Natural killer cell (primary cell): ENCODE results near the gene SMCHD1. TPM values are rescaled to one million over a fixed set of nuclear protein-coding genes. Genes with fewer than 3 reads are reported as not detected.
A peak's percentile ranks its signal among the peaks of the same experiment; 100 is the strongest.
"Not testable (repeated sequence)": the region's sequence is repeated elsewhere in the genome, so short reads cannot be mapped to it uniquely, and the experiment has no call there.

ENCODE experiments used
- ATAC-seq, 3 donors: fragments of 150-1000 bp in 2 of 3; fragments of 200-7000 bp in 1 of 3; cut with Tn5 transposase; 1 replicate in 1 of 3; 2 replicates in 2 of 3; pipeline ENCODE4 v1.10.0; 2021; ENCODE audit warnings: mild to moderate bottlenecking in 2 of 3, moderate library complexity in 2 of 3
- DNase-seq, 2 donors: peaks; one replicate each; pipeline versions ENCODE4 v3.0.0 to v3.0.0-alpha.2; 2013 to 2021; ENCODE audit warnings: mixed read lengths in 1 of 2
- H3K27ac ChIP-seq: one replicate; pipeline ENCODE4 v1.5.1; 2013; ENCODE audit warnings: mild to moderate bottlenecking, low read length
- H3K27me3 ChIP-seq: one replicate; pipeline ENCODE4 v1.6.1; 2013; ENCODE audit warnings: low read length; ENCODE audit not compliant: control insufficient read depth, insufficient read depth
- H3K36me3 ChIP-seq: one replicate; pipeline ENCODE4 v1.6.1; 2013; ENCODE audit warnings: low read length; ENCODE audit not compliant: control insufficient read depth, insufficient read depth
- H3K4me1 ChIP-seq: one replicate; pipeline ENCODE4 v1.6.1; 2013; ENCODE audit warnings: low read length; ENCODE audit not compliant: control insufficient read depth, insufficient read depth
- H3K4me3 ChIP-seq: one replicate; pipeline ENCODE4 v1.5.1; 2013; ENCODE audit warnings: low read length
- H3K9me3 ChIP-seq: one replicate; pipeline ENCODE4 v1.6.1; 2013; ENCODE audit warnings: low read length; ENCODE audit not compliant: control insufficient read depth, insufficient read depth
- H3K27ac Mint-ChIP-seq, 2 donors: one replicate each; pipeline ENCODE4 v1.8.0; 2022; ENCODE audit warnings: mild to moderate bottlenecking in 2 of 2, mixed read lengths in 2 of 2, moderate library complexity in 1 of 2
- H3K27me3 Mint-ChIP-seq, 2 donors: one replicate each; pipeline ENCODE4 v1.8.0; 2022; ENCODE audit warnings: low read depth in 2 of 2, mixed read lengths in 2 of 2
- H3K36me3 Mint-ChIP-seq: one replicate; pipeline ENCODE4 v1.8.0; 2022; ENCODE audit warnings: mixed read lengths
- H3K4me1 Mint-ChIP-seq, 2 donors: one replicate each; pipeline ENCODE4 v1.8.0; 2022; ENCODE audit warnings: mixed read lengths in 2 of 2
- H3K4me3 Mint-ChIP-seq: one replicate; pipeline ENCODE4 v1.8.0; 2022; ENCODE audit warnings: mild to moderate bottlenecking, moderate library complexity, mixed read lengths
- H3K9me3 Mint-ChIP-seq, 2 donors: one replicate each; pipeline ENCODE4 v1.8.0; 2022; ENCODE audit warnings: mixed read lengths in 2 of 2
- CTCF ChIP-seq: fragments of 200-600 bp; IDR thresholded peaks from one replicate; pipeline ENCODE4 v1.8.0; 2022; ENCODE audit warnings: antibody characterized with exemption
- WGBS: methylation state at CpG from one replicate; pipeline ENCODE4 v1.1.7; 2013; ENCODE audit warnings: missing lambda C conversion rate; ENCODE audit not compliant: insufficient coverage; 5-methylcytosine and 5-hydroxymethylcytosine counted together
- intact Hi-C: fragments of 100-400 bp; cut with micrococcal nuclease; formaldehyde crosslinking; loops from one replicate; pipeline ENCODE4 v1.14.2; 2022
- total RNA-seq, 4 donors: library from RNA; stranded (reverse); fragments of 120-200 nt in 1 of 4; gene quantifications; one replicate each; pipeline versions ENCODE4 v1.2.3 to v1.2.4, GENCODE V29; 2013 to 2022

SMCHD1 gene
- total RNA-seq, 3 donors from 2014 or later (not counting 1 experiment from before 2014, with no cell fraction given), result 200 to 240 (median 203) TPM

- no peak for TF ChIP-seq CTCF
- H3K27ac Mint-ChIP-seq, result peak overlapping the region; percentile 64 to 83
- H3K4me3 Mint-ChIP-seq, result peak overlapping the region; percentile 61
- Histone ChIP-seq H3K27me3 (no peaks in the 10 kb centered on the region), H3K9me3 (no peaks in the 10 kb centered on the region), H3K36me3 (peaks cover 13% of the 10 kb centered on the region), H3K4me1 (peaks cover 18% of the 10 kb centered on the region), H3K27ac (no peak overlapping the region), H3K4me3 (no peak overlapping the region)
- DNase-seq (no peak), ATAC-seq (peak; percentile 26 to 53 (median 46))
- H3K4me1 Mint-ChIP-seq, result peaks cover 65 to 71% of the 10 kb centered on the region in 2 donors
- peaks cover 9% of the 10 kb centered on the region for H3K36me3 Mint-ChIP-seq
- peaks cover 0 to 2% of the 10 kb centered on the region in 2 donors for H3K9me3 Mint-ChIP-seq
- WGBS, result 54% methylated on average over 4 of the region's 5 CpGs
- H3K27me3 Mint-ChIP-seq, result no peaks in the 10 kb centered on the region
- intact Hi-C loops, result no loop called here
These were observed 7.5 kb downstream of the SMCHD1 start for GRCh38 chr18:2662990-2663389.

GRCh38 chr18:2672410-2672809 lies 16.9 kb downstream of the SMCHD1 start:
- Mint-ChIP-seq H3K9me3 (no peaks in the 10 kb centered on the region), H3K27me3 (no peaks in the 10 kb centered on the region), H3K27ac (peak overlapping the region in 1 of 2 donors; percentile 62), H3K4me1 (peaks cover 36 to 55% of the 10 kb centered on the region in 2 donors), H3K4me3 (no peak overlapping the region), H3K36me3 (peaks cover 39% of the 10 kb centered on the region)
- H3K4me3 ChIP-seq, result no peak overlapping the region
- H3K36me3 ChIP-seq, result peaks cover 90% of the 10 kb centered on the region
- ATAC-seq (no peak), DNase-seq (no peak)
- no peaks in the 10 kb centered on the region for H3K27me3 ChIP-seq
- intact Hi-C loops, result no loop called here
- WGBS, result 79% methylated on average over 5 of the region's 5 CpGs
- no peak for TF ChIP-seq CTCF
- H3K27ac ChIP-seq, result no peak overlapping the region
- H3K4me1 ChIP-seq, result no peaks in the 10 kb centered on the region
- no peaks in the 10 kb centered on the region for H3K9me3 ChIP-seq

DNA sequence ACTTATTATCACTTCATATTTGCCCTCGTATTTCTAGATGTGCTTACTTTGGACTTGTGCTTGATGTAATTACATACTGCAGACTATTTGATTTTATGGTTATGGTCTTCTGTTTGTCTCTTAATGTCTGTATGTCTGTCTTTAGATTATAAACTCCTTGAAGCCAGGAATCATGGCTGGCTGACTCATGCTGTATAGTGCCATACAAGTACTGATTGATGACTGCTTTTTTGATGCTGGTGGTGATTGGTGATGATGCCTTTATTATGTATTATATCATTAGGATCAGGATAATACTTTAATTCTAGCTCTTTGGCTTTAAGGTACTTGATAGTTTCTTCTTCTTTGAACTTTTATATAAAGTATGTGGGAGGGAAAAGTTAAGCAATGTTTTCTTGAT lies 17.3 kb downstream of the SMCHD1 start:
- H3K4me1 ChIP-seq, result no peaks in the 10 kb centered on the region
- DNase-seq, result no peak
- Mint-ChIP-seq H3K36me3 (peaks cover 38% of the 10 kb centered on the region), H3K4me3 (no peak overlapping the region), H3K27ac (peak overlapping the region in 1 of 2 donors; percentile 62), H3K4me1 (peaks cover 38 to 57% of the 10 kb centered on the region in 2 donors), H3K9me3 (no peaks in the 10 kb centered on the region), H3K27me3 (no peaks in the 10 kb centered on the region)
- peaks cover 91% of the 10 kb centered on the region for H3K36me3 ChIP-seq
- H3K4me3 ChIP-seq, result no peak overlapping the region
- no peak for ATAC-seq
- no peaks in the 10 kb centered on the region for H3K27me3 ChIP-seq
- WGBS, result no CpG with 5 or more reads among the region's 1 CpG
- no peaks in the 10 kb centered on the region for H3K9me3 ChIP-seq
- intact Hi-C loops, result no loop called here
- H3K27ac ChIP-seq, result no peak overlapping the region
- no peak for TF ChIP-seq CTCF

DNA sequence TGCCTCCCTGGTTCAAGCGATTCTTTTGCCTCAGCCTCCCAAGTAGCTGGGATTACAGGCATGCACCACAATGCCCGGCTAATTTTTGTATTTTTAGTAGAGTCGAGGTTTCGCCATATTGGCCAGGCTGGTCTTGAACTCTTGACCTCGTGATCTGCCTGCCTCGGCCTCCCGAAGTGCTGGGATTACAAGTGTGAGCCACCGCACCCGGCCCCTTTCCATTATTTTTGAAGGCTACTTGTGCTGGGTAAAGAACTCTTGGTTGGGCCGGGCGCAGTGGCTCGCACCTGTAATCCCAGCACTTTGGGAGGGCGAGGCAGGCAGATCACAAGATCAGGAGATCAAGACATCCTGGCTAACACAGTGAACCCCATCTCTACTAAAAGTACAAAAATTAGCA lies 23.4 kb downstream of the SMCHD1 start:
- WGBS, result 98% methylated on average over 10 of the region's 13 CpGs
- not testable (repeated sequence) for H3K4me3 Mint-ChIP-seq

More for the DNA sequence above, 23.4 kb downstream of the SMCHD1 start:
- H3K27me3 Mint-ChIP-seq, H3K4me3 ChIP-seq, H3K27me3 ChIP-seq, H3K36me3 Mint-ChIP-seq, intact Hi-C loops, H3K9me3 Mint-ChIP-seq, DNase-seq, ATAC-seq, H3K4me1 ChIP-seq, H3K9me3 ChIP-seq, H3K27ac ChIP-seq: not testable (repeated sequence)
- Mint-ChIP-seq H3K27ac (peak overlapping the region in 1 of 2 donors; percentile 25), H3K4me1 (peaks cover 56 to 62% of the 10 kb centered on the region in 2 donors)
- H3K36me3 ChIP-seq, result peaks cover 52% of the 10 kb centered on the region
